ENCODE measurements around the gene BRD3.

BRD3 gene

GRCh38 chr9:133981589-133981957 is 86.3 kb downstream of the BRD3 start:
- H3K4me3 ChIP-seq (ENCODE audit: control insufficient read depth in 1 of 7, extremely low read depth in 1 of 7, insufficient read depth in 4 of 7, low read depth in 2 of 7, low read length in 6 of 7), result no peak overlapping the region
- ChIA-PET CTCF (no interaction called here), POLR2A (no interaction called here)
- no peaks in the 10 kb centered on the region for H3K36me3 ChIP-seq (ENCODE audit: control insufficient read depth in 4 of 4, insufficient read depth in 4 of 4, low read length in 3 of 4)
- peaks cover 0 to 19% (median 2%) of the 10 kb centered on the region in 5 experiments for H3K27me3 ChIP-seq (replicated peaks in 2 of 5; ENCODE audit: control insufficient read depth in 4 of 5, insufficient read depth in 5 of 5, low read length in 4 of 5)
- H3K27ac ChIP-seq (ENCODE audit: insufficient read depth in 1 of 2, low read depth in 1 of 2, low read length in 2 of 2, poor library complexity in 1 of 2, severe bottlenecking in 2 of 2), result no peak overlapping the region
- H3K9me3 ChIP-seq (ENCODE audit: control extremely low read depth in 1 of 5, control insufficient read depth in 4 of 5, insufficient read depth in 2 of 5, low read depth in 1 of 5, low read length in 4 of 5), result no peaks in the 10 kb centered on the region
- 97% methylated on average over 14 of the region's 14 CpGs for WGBS (ENCODE audit: insufficient coverage)
- no peak for DNase-seq
- H3K4me1 ChIP-seq (ENCODE audit: control extremely low read depth in 1 of 4, control insufficient read depth in 4 of 4, insufficient read depth in 4 of 4, low read length in 3 of 4), result no peaks in the 10 kb centered on the region

- Histone ChIP-seq H3K4me1 (ENCODE audit: control extremely low read depth in 1 of 4, control insufficient read depth in 4 of 4, insufficient read depth in 4 of 4, low read length in 3 of 4) (no peaks in the 10 kb centered on the region), H3K36me3 (ENCODE audit: control insufficient read depth in 4 of 4, insufficient read depth in 4 of 4, low read length in 3 of 4) (no peaks in the 10 kb centered on the region), H3K9me3 (ENCODE audit: control extremely low read depth in 1 of 5, control insufficient read depth in 4 of 5, insufficient read depth in 2 of 5, low read depth in 1 of 5, low read length in 4 of 5) (no peaks in the 10 kb centered on the region), H3K27ac (ENCODE audit: insufficient read depth in 1 of 2, low read depth in 1 of 2, low read length in 2 of 2, poor library complexity in 1 of 2, severe bottlenecking in 2 of 2) (no peak overlapping the region), H3K4me3 (ENCODE audit: control insufficient read depth in 1 of 7, extremely low read depth in 1 of 7, insufficient read depth in 4 of 7, low read depth in 2 of 7, low read length in 6 of 7) (no peak overlapping the region), H3K27me3 (replicated peaks in 2 of 5; ENCODE audit: control insufficient read depth in 4 of 5, insufficient read depth in 5 of 5, low read length in 4 of 5) (peaks cover 0 to 17% (median 2%) of the 10 kb centered on the region in 5 experiments)
- DNase-seq, result no peak
- ChIA-PET POLR2A (no interaction called here), CTCF (interaction anchor here (1.0 to 1.6 kb wide), 4 partner anchors 13 to 183 kb away, joined by 3 to 4 read pairs (median 3); no protein-coding TSS in a partner anchor)
- 96% methylated on average over 14 of the region's 25 CpGs for WGBS (ENCODE audit: insufficient coverage)
Measured at GRCh38 chr9:133980864-133981588, 86.8 kb downstream of the BRD3 start.

All from common myeloid progenitor, CD34-positive (primary cell).